SKM-1 (cell line): Measurements from ENCODE around the gene C16orf87.

Experiments used
- DNase-seq: peaks from one replicate; lab custom pipeline; 2025; ENCODE audit not compliant: unreplicated experiment; lab: John Stamatoyannopoulos, UW

C16orf87 gene

GRCh38 chr16:46759309-46759708, 71.7 kb downstream of the C16orf87 start:
- DNase-seq: no peak

- DNase-seq: no peak
Measured at GRCh38 chr16:46757339-46758050, 73.5 kb downstream of the C16orf87 start.

GRCh38 chr16:46756772-46757171, 74.2 kb downstream of the C16orf87 start:
- DNase-seq: no peak

- DNase-seq: no peak
Measured at GRCh38 chr16:46753015-46753414, 78.0 kb downstream of the C16orf87 start.

- no peak for DNase-seq
Measured at GRCh38 chr16:46751381-46751780, 79.6 kb downstream of the C16orf87 start.

- no peak for DNase-seq
Measured at GRCh38 chr16:46748775-46749705, 81.9 kb downstream of the C16orf87 start.

GRCh38 chr16:46747777-46748651, 83.0 kb downstream of the C16orf87 start, which contains the start of gene MYLK3:
Gene MYLK3, minus strand, starts transcription at chr16:46748344. Its CDS starts 151 bp downstream, at chr16:46748193.
- DNase-seq: no peak

- DNase-seq: no peak
Measured at GRCh38 chr16:46746821-46747776, 83.9 kb downstream of the C16orf87 start.
